ENCODE measurements around the gene ATXN2. TPM values are rescaled to one million over a fixed set of nuclear protein-coding genes. Genes with fewer than 3 reads are reported as not detected.

Gene ATXN2
- total RNA-seq, 1 experiment from 2014 or later, result 78.5 TPM

GRCh38 chr12:111444925-111445725 is 154.0 kb downstream of the ATXN2 start:
- no peaks in the 10 kb centered on the region for H3K27me3 ChIP-seq (replicated peaks; ENCODE audit: control insufficient read depth, insufficient read depth, low read length)
- no peaks in the 10 kb centered on the region for H3K4me1 ChIP-seq
- CTCF ChIA-PET, result interaction anchor here (3.0 kb wide), 1 partner anchor 48 kb away, joined by 8 read pairs; no protein-coding TSS in a partner anchor
- BruUV-seq (replicated peaks), result no TSS peak
- no peak overlapping the region for H3K4me3 Mint-ChIP-seq (ENCODE audit: unreplicated experiment)
- H3K27ac Mint-ChIP-seq (ENCODE audit: unreplicated experiment), result no peak overlapping the region
- no peaks in the 10 kb centered on the region for H3K9me3 ChIP-seq
- TF ChIP-seq CTCF (IDR thresholded peaks at IDR 0.05; ENCODE audit: insufficient read depth in 1 of 2, low read depth in 1 of 2, low read length in 1 of 2, severe bottlenecking in 1 of 2, unreplicated experiment in 1 of 2), result no peak
- DNase-seq, result peak in 1 of 2 experiments; percentile 32
- H3K9me3 Mint-ChIP-seq (ENCODE audit: unreplicated experiment), result no peaks in the 10 kb centered on the region
- peaks cover 94% of the 10 kb centered on the region for H3K36me3 Mint-ChIP-seq (ENCODE audit: insufficient read depth, unreplicated experiment)
- H3K27me3 Mint-ChIP-seq (ENCODE audit: insufficient read depth, unreplicated experiment), result no peaks in the 10 kb centered on the region
- no peaks in the 10 kb centered on the region for H3K4me1 Mint-ChIP-seq (ENCODE audit: low read depth, unreplicated experiment)
- peaks cover 2% of the 10 kb centered on the region for H3K36me3 ChIP-seq (ENCODE audit: control insufficient read depth, insufficient read depth, low read length)
- POLR2A ChIA-PET, result no interaction called here
- H3K4me3 ChIP-seq (ENCODE audit: low read depth, low read length), result no peak overlapping the region
- intact Hi-C loops (cut with micrococcal nuclease; ENCODE audit: unreplicated experiment), result no loop called here

GRCh38 chr12:111444314-111444924 is 154.7 kb downstream of the ATXN2 start:
- H3K4me1 ChIP-seq, result no peaks in the 10 kb centered on the region
- H3K4me3 ChIP-seq (ENCODE audit: low read depth, low read length), result no peak overlapping the region
- CTCF ChIA-PET, result interaction anchor here (3.0 kb wide), 1 partner anchor 48 kb away, joined by 8 read pairs; no protein-coding TSS in a partner anchor
- Mint-ChIP-seq H3K27me3 (ENCODE audit: insufficient read depth, unreplicated experiment) (no peaks in the 10 kb centered on the region), H3K4me1 (ENCODE audit: low read depth, unreplicated experiment) (no peaks in the 10 kb centered on the region), H3K27ac (ENCODE audit: unreplicated experiment) (no peak overlapping the region), H3K4me3 (ENCODE audit: unreplicated experiment) (no peak overlapping the region), H3K9me3 (ENCODE audit: unreplicated experiment) (no peaks in the 10 kb centered on the region), H3K36me3 (ENCODE audit: insufficient read depth, unreplicated experiment) (peaks cover 94% of the 10 kb centered on the region)
- POLR2A ChIA-PET, result no interaction called here
- H3K36me3 ChIP-seq (ENCODE audit: control insufficient read depth, insufficient read depth, low read length), result peaks cover 2% of the 10 kb centered on the region
- intact Hi-C loops (cut with micrococcal nuclease; ENCODE audit: unreplicated experiment), result no loop called here
- DNase-seq, result no peak
- BruUV-seq (replicated peaks), result no TSS peak
- no peak for TF ChIP-seq CTCF (IDR thresholded peaks at IDR 0.05; ENCODE audit: insufficient read depth in 1 of 2, low read depth in 1 of 2, low read length in 1 of 2, severe bottlenecking in 1 of 2, unreplicated experiment in 1 of 2)
- H3K9me3 ChIP-seq, result no peaks in the 10 kb centered on the region
- no peaks in the 10 kb centered on the region for H3K27me3 ChIP-seq (replicated peaks; ENCODE audit: control insufficient read depth, insufficient read depth, low read length)

- Histone ChIP-seq H3K36me3 (ENCODE audit: control insufficient read depth, insufficient read depth, low read length) (peaks cover 2% of the 10 kb centered on the region), H3K4me1 (no peaks in the 10 kb centered on the region), H3K9me3 (no peaks in the 10 kb centered on the region), H3K4me3 (ENCODE audit: low read depth, low read length) (no peak overlapping the region), H3K27me3 (replicated peaks; ENCODE audit: control insufficient read depth, insufficient read depth, low read length) (no peaks in the 10 kb centered on the region)
- DNase-seq, result no peak
- intact Hi-C loops (cut with micrococcal nuclease; ENCODE audit: unreplicated experiment), result no loop called here
- Mint-ChIP-seq H3K36me3 (ENCODE audit: insufficient read depth, unreplicated experiment) (peaks cover 94% of the 10 kb centered on the region), H3K9me3 (ENCODE audit: unreplicated experiment) (no peaks in the 10 kb centered on the region), H3K4me3 (ENCODE audit: unreplicated experiment) (no peak overlapping the region), H3K27ac (ENCODE audit: unreplicated experiment) (peak overlapping the region; percentile 87), H3K4me1 (ENCODE audit: low read depth, unreplicated experiment) (no peaks in the 10 kb centered on the region), H3K27me3 (ENCODE audit: insufficient read depth, unreplicated experiment) (no peaks in the 10 kb centered on the region)
- ChIA-PET CTCF (interaction anchor here (1.0 to 3.0 kb wide), 2 partner anchors 12 to 47 kb away, joined by 5 to 8 read pairs; no protein-coding TSS in a partner anchor), POLR2A (no interaction called here)
- BruUV-seq (replicated peaks), result no TSS peak
- no peak for TF ChIP-seq CTCF (IDR thresholded peaks at IDR 0.05; ENCODE audit: insufficient read depth in 1 of 2, low read depth in 1 of 2, low read length in 1 of 2, severe bottlenecking in 1 of 2, unreplicated experiment in 1 of 2)
These were observed 155.5 kb downstream of the ATXN2 start for GRCh38 chr12:111443586-111443985.
